GM13977 (cell line): Measurements from ENCODE around the gene ITIH4.

Experiments
- DNase-seq: peaks from one replicate; pipeline ENCODE4 v3.0.0; 2012; ENCODE audit warnings: low spot score
- CTCF ChIP-seq: IDR thresholded peaks from 2 replicates; pipeline ENCODE4 v1.5.1; 2012; ENCODE audit warnings: mild to moderate bottlenecking, control low read depth; ENCODE audit not compliant: insufficient read depth; ENCODE audit errors: extremely low read depth, missing control alignments
- in situ Hi-C: fragments of 300-500 bp; cut with MboI; formaldehyde crosslinking; loops from one replicate; pipeline ENCODE4 v1.12.0; 2022; ENCODE audit warnings: low sequenced_read_pairs, low pct_unique_long_range_greater_than_20kb, mixed read lengths, inconsistent platforms; ENCODE audit not compliant: unreplicated experiment

Gene ITIH4

GRCh38 chr3:52829906-52830463 lies 487 bp downstream of the ITIH4 start:
- no peak for DNase-seq
- TF ChIP-seq CTCF: no peak
- in situ Hi-C loops: no loop called here

GRCh38 chr3:52829482-52829881 lies 990 bp downstream of the ITIH4 start:
- in situ Hi-C loops: no loop called here
- no peak for TF ChIP-seq CTCF
- no peak for DNase-seq

- no peak for TF ChIP-seq CTCF
- in situ Hi-C loops: no loop called here
- DNase-seq: no peak
Measured at GRCh38 chr3:52827866-52828376, 2.6 kb downstream of the ITIH4 start.

GRCh38 chr3:52827441-52827840 lies 3.0 kb downstream of the ITIH4 start:
- no peak for TF ChIP-seq CTCF
- DNase-seq: no peak
- in situ Hi-C loops: no loop called here

GRCh38 chr3:52824037-52824436 lies 6.4 kb downstream of the ITIH4 start:
- in situ Hi-C loops: no loop called here
- DNase-seq: no peak
- no peak for TF ChIP-seq CTCF

GRCh38 chr3:52822363-52822762 lies 8.1 kb downstream of the ITIH4 start:
- DNase-seq: no peak
- no peak for TF ChIP-seq CTCF
- in situ Hi-C loops: no loop called here
